Stimulated activated CD4-positive, alpha-beta T cell treated with anti-CD3 and anti-CD28 coated beads, Interleukin-4, amount 100 ng/mL, for 1 hour (primary cell): ENCODE data around the gene FREM3.
A peak's percentile ranks its signal among the peaks of the same experiment; 100 is the strongest.
"Not testable (repeated sequence)": the region's sequence is repeated elsewhere in the genome, so short reads cannot be mapped to it uniquely, and the experiment has no call there.

Experiments used
- DNase-seq: peaks from one replicate; pipeline ENCODE4 v3.0.0-alpha.2; 2020

The FREM3 gene

DNA sequence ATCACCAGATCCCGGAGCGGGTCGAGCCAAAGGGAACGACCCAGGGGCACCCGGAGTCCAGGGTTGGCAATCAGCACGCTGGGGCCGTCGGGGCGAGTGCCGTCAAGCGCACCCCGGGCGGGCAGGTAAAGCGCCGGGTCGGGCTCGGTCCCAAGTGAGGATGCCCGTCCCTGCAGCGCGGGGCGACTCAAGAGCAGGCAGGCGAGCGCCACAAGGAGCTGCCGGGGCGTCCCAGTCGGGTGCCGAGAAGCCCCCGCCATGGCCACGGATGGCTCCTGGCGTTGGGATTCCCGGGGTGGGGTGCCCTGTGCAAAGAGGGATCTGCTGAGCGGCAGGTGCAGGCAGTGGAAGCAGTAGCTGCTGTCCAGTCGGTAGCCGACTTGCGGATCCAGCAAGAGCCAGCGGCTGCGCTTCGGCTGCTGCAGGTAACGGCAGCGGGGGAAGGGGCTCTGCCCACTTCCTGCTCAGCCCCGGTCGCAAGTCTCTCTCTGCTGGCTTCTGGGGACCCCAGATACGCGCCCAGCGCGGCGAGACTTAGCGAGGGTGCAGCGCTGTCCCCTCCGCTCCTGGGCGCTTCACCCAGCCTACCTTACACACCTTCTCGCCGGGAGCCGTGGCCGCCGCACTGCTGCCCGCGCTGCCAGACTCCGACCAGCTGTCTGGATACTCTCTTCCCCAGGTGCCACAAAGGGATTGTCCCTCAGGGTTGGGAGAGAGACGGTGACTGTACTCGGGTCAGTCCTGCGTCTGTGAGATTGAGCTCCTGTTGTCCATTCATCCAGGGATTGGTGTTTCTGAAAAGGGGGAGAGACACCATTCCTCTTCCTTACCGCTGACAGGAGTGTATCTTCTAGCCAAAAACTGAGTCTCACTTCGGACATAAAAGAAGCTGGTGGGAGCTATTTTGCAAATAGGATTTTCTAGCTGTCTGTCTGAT, at the start of gene FREM3:
Gene FREM3, minus strand, starts transcription at position 260 of the 937 bp plus-strand sequence. Its CDS starts 0 bp downstream, at position 260.
- peak; percentile 8 for DNase-seq

GRCh38 chr4:143745874-143746273, 45.4 kb upstream of the FREM3 start:
- DNase-seq = no peak

DNA sequence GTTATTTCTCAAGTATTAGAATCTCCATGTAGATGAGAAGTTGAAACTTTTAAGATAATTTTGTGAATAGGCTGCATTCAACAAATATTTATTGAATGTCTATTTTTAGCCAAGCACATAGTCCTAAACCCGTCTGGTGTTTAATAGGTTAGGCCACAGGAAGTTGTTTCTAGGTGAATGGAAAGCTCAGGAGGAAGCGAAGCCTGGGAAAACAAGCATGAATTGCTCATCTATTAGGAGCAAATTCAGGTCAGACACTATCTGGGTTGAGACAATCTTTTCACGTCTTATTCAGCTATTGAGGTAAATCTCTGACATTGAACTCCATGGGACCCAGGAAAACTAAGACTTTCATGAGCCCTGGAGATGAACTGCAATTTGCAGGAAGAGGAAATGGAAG, 43.1 kb upstream of the FREM3 start:
- no peak for DNase-seq

DNA sequence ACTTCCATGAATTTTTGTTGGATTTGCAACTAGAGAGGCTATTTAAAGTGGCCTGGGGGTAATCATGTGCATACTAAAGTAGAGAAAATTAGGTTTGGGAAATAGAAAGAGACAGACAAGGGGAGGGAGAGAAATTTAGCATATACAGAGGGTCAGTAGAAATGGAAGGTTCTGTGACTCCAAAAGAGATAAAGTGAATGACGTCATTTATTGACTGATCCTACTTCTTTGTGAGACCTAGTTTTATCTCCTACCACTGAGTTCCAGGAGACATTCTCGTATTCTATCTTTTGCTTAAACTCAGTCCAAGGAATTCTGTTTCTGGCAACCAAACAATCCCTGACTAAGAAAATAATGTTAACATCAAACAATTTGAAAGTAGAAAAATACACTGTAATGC, 42.4 kb upstream of the FREM3 start:
- DNase-seq = no peak

GRCh38 chr4:143736861-143737260, 36.4 kb upstream of the FREM3 start:
- DNase-seq = no peak

GRCh38 chr4:143736061-143736460, 35.6 kb upstream of the FREM3 start:
- not testable (repeated sequence) for DNase-seq

GRCh38 chr4:143728166-143728565, 27.7 kb upstream of the FREM3 start:
- no peak for DNase-seq

GRCh38 chr4:143726714-143727113, 26.2 kb upstream of the FREM3 start:
- DNase-seq = no peak

DNA sequence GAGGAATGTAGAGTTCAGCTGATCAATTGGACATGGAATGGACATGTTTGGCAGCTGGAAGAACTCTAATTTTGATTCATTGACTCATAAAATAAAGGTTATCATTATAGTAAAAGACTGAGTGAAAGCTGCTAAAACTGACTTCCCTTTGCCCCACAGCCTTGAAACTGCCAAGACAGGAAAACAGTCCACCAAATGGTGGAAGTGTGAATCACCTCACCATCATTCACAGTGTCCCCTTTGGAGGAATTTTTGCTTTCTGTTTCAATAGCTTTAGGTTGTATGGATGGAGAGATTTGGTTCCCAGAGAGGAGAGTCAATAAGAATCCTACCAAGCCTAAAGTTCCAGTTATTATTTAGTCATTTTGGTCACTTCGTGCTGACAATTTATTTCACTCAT, 20.8 kb upstream of the FREM3 start:
- DNase-seq = no peak

- DNase-seq = not testable (repeated sequence)
Measured at GRCh38 chr4:143718748-143719147, 18.3 kb upstream of the FREM3 start.

DNA sequence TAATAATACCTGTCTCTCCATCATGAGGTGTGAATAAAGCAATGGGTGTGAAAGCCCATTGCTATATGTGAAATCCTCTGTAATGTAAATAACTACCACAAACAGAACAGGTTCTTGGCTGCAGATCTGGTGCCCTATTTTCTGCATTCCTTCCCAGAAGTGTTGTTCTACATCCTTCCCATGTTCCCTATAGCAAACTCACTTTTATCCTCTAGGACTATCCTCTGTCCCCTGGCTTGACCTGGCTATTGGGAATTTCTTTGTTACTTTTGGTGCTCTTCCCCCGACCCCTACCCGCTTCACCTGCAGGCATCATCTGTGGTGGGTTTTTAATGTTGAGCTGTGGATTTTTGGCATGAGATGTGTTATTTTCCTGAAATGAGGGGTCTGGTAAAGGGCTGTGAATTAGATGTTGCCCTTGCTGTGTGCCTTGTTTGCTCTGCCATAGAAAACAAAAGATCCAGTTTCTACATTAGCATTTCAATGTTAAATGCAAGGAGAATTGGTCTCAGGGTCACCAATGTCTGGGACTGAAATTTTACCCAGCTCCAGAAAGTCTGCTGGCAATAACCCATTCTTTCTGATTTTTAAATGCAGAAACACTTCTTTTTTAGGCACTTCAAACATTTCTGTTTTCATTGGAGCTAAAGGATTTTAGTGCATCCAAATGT, 13.6 kb upstream of the FREM3 start:
- DNase-seq = no peak

- no peak for DNase-seq
Measured at GRCh38 chr4:143713553-143713952, 13.1 kb upstream of the FREM3 start.

- DNase-seq = no peak
Measured at GRCh38 chr4:143712155-143712550, 11.7 kb upstream of the FREM3 start.

DNA sequence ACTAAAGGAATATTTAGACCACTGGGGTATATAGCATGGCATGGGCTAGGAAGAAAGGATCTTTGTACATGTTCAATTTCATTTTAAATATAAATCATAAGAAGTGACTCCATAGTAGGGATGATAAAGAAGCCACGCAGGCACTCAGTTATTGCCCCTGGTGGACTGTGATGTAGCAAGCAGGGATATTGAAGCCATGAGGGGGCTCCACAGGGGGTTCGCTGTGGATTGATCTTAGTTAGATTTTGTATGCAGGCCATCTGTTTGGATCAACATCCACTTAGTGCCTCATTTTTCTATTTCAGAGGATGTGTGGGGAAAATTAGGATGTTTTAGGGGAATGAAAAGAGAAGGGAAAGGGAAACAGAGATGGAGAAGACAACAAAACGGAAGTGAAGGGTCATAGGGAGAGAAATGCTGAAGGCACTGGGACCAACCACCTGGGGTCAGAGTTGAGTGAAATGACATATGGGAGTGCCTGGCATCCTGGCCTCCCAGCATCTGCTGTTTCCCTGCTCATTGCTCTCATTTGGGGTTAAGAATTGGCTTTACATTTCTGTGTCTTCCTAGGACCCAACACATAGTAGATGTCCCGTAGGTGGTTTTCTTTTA, 11.2 kb upstream of the FREM3 start:
- no peak for DNase-seq

DNA sequence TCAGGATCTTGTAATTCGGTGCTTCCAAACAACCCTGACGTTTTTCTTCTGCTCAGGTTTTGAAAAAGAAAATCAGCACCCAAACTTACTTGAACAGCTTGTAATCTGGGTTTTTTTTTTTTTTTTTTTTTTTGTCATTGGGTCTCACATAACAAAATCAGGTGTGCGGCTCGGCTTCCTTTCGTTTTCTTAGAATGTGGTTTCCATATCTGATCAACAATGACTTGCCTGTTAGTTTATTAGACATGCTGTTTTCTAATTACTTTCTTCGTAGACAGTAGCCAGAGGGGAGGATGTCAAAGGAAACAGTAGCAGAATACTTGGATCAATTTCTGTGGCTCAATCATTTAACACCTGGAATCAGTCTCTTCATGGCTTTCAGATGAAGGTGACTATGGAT, 890 bp upstream of the FREM3 start:
- DNase-seq = no peak

GRCh38 chr4:143700046-143700415, 444 bp downstream of the FREM3 start:
- DNase-seq = no peak

DNA sequence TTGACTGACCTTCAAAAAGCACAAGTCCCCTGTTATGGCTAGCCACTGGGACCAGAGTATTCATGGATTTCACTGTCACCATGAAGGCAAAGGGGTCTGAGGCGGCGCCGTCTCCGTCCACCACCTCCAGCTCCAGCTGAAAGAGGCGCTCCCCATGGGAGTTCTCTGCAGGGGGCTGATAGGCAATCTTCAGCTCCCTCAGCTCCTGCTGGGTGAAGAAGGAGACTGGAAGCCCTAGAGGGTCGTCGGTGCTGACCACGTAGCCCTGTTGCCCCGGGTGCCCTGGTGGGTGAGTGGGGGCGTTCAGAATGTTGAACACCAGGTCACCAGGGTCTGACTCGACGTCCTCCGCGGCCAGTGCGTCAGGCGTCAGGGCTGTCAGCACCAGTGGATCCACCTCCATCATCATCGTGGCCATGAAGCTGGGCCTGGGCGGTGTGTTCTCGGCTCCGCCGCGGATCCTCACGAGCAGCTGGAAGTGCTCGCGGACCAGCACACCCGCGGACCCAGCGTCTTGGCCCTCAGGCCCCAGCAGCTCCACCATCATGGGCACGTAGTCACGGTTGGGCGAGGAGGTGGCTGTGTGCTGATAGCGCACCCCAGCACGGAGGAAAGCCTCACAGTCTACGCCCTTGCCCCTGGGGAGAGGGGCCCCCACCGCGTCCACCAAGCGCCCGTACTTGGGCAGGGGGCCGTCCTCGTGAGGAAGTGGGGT, 987 bp downstream of the FREM3 start:
- DNase-seq = no peak

- DNase-seq = no peak
Measured at GRCh38 chr4:143693856-143694255, 6.6 kb downstream of the FREM3 start.

GRCh38 chr4:143692241-143692640, 8.2 kb downstream of the FREM3 start:
- DNase-seq = no peak

GRCh38 chr4:143679434-143679833, 21.0 kb downstream of the FREM3 start:
- no peak for DNase-seq

DNA sequence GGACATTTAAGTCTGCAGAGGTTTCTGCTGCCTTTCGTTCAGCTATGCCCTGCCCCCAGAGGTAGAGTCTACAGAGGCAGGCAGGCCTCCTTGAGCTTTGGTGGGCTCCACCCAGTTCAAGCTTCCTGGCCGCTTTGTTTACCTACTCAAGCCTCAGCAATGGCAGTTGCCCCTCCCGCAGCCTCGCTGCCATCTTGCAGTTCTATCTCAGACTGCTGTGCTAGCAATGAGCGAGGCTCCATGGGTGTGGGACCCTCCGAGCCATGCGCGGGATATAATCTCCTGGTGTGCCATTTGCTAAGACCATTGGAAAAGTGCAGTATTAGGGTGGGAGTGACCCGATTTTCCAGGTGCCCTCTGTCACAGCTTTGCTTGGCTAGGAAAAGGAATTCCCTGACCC, 26.8 kb downstream of the FREM3 start:
- DNase-seq = not testable (repeated sequence)

DNA sequence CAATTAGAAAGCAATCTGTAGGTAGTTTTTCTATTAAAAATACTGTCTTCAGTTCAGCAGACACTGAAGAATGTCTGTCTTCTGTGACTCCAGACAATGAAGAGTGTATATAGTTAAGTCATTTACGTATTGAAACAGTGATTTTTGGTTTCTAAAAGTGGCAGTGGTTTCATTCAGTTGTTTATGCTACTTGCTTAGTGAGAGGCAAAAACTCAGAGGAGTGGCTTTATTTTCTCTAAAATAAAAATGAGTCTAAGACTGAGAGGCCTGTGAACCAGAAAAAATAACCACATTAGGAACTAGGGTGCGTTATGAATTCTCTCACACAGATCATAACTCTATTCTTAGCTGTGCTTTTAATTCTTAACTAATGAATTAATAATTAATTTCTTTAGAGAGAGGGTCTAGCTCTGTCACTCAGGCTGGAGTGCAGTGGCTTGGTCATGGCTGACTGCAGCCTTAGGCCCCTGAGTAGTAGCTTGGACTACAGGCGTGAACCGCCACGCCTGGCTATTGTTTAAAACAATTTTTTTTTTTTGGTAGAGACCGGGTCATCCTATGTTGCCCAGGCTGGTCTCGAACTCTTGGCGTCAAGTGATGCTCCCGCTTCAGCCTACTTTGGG, 31.4 kb downstream of the FREM3 start:
- no peak for DNase-seq

GRCh38 chr4:143667461-143667860, 33.0 kb downstream of the FREM3 start:
- no peak for DNase-seq
